Lower leg skin (tissue), 4 donors: ENCODE measurements around the gene ST3GAL5. TPM values are rescaled to one million over a fixed set of nuclear protein-coding genes. Genes with fewer than 3 reads are reported as not detected.
A peak's percentile ranks its signal among the peaks of the same experiment; 100 is the strongest.

ENCODE experiments used
- DNase-seq, 2 donors: peaks; one replicate each; pipeline ENCODE4 v3.0.0-alpha.2; 2019; ENCODE audit warnings: low spot score in 2 of 2
- H3K4me3 ChIP-seq: fragments of 200-600 bp; sonication (generic); 2 replicates; pipeline ENCODE4 v1.5.1; 2017; ENCODE audit warnings: mild to moderate bottlenecking, low read depth; ENCODE audit not compliant: poor library complexity, severe bottlenecking
- CTCF ChIP-seq, 3 donors: fragments of 450-650 bp; IDR thresholded peaks; one replicate each; pipeline ENCODE4 v1.5.1; 2016; ENCODE audit warnings: antibody characterized with exemption in 3 of 3, mild to moderate bottlenecking in 3 of 3, moderate library complexity in 2 of 3
- POLR2A ChIP-seq, 2 donors: fragments of 450-650 bp; IDR thresholded peaks; one replicate each; pipeline ENCODE4 v1.6.1; 2016 to 2017; ENCODE audit warnings: antibody characterized with exemption in 2 of 2, mild to moderate bottlenecking in 1 of 2, moderate library complexity in 1 of 2
- WGBS, 2 donors: methylation state at CpG; one replicate each; pipeline ENCODE4 v1.1.5; 2018; 5-methylcytosine and 5-hydroxymethylcytosine counted together
- intact Hi-C: fragments of 100-400 bp; cut with DNase I; formaldehyde crosslinking; loops from one replicate; pipeline ENCODE4 v1.15.0; 2023; ENCODE audit warnings: low total_unique reads
- total RNA-seq, 4 donors: library from RNA; depleted of rRNA; stranded (reverse); fragments of >200 nt; gene quantifications; one replicate each; pipeline ENCODE4 v1.1.0, GENCODE V29; 2016

Gene ST3GAL5
- total RNA-seq, 4 donors from 2014 or later: 6.9 to 8.6 (median 8.1) TPM

GRCh38 chr2:85797263-85797660 is 91.5 kb downstream of the ST3GAL5 start:
- 89 to 90% methylated on average over 13 of the region's 13 CpGs for WGBS, 2 donors
- intact Hi-C loops: no loop called here
- no peak for TF ChIP-seq POLR2A (IDR thresholded peaks at IDR 0.05)
- TF ChIP-seq CTCF (IDR thresholded peaks at IDR 0.05): no peak
- no peak overlapping the region for H3K4me3 ChIP-seq
- DNase-seq: peak in 1 of 2 donors; percentile 64

- no peak overlapping the region for H3K4me3 ChIP-seq
- intact Hi-C loops: no loop called here
- no peak for TF ChIP-seq CTCF (IDR thresholded peaks at IDR 0.05)
- no peak for TF ChIP-seq POLR2A (IDR thresholded peaks at IDR 0.05)
- 69 to 75% methylated on average over 20 to 22 of the region's 22 CpGs for WGBS, 2 donors
- DNase-seq: peak in 1 of 2 donors; percentile 85
These were observed 92.2 kb downstream of the ST3GAL5 start for GRCh38 chr2:85796341-85797262.

- WGBS, 2 donors: 78 to 90% methylated on average over 6 of the region's 6 CpGs
- no peak overlapping the region for H3K4me3 ChIP-seq
- TF ChIP-seq CTCF (IDR thresholded peaks at IDR 0.05) (no peak), POLR2A (IDR thresholded peaks at IDR 0.05) (no peak)
- intact Hi-C loops: no loop called here
- no peak for DNase-seq
These were observed 92.8 kb downstream of the ST3GAL5 start for GRCh38 chr2:85796046-85796340.

- peak in 1 of 2 donors; percentile 85 for DNase-seq
- H3K4me3 ChIP-seq: no peak overlapping the region
- TF ChIP-seq POLR2A (IDR thresholded peaks at IDR 0.05) (no peak), CTCF (IDR thresholded peaks at IDR 0.05) (no peak)
- WGBS, 2 donors: 82 to 88% methylated on average over 20 of the region's 20 CpGs
- intact Hi-C loops: no loop called here
These were observed 93.3 kb downstream of the ST3GAL5 start for GRCh38 chr2:85795331-85796045.

GRCh38 chr2:85794491-85795121 is 94.2 kb downstream of the ST3GAL5 start:
- intact Hi-C loops: no loop called here
- DNase-seq: peak in 1 of 2 donors; percentile 86
- TF ChIP-seq POLR2A (IDR thresholded peaks at IDR 0.05) (no peak), CTCF (IDR thresholded peaks at IDR 0.05) (no peak)
- WGBS, 2 donors: 66 to 88% methylated on average over 14 of the region's 14 CpGs
- H3K4me3 ChIP-seq: no peak overlapping the region
